ENCODE data around the gene ACTR3C.

ACTR3C gene

DNA sequence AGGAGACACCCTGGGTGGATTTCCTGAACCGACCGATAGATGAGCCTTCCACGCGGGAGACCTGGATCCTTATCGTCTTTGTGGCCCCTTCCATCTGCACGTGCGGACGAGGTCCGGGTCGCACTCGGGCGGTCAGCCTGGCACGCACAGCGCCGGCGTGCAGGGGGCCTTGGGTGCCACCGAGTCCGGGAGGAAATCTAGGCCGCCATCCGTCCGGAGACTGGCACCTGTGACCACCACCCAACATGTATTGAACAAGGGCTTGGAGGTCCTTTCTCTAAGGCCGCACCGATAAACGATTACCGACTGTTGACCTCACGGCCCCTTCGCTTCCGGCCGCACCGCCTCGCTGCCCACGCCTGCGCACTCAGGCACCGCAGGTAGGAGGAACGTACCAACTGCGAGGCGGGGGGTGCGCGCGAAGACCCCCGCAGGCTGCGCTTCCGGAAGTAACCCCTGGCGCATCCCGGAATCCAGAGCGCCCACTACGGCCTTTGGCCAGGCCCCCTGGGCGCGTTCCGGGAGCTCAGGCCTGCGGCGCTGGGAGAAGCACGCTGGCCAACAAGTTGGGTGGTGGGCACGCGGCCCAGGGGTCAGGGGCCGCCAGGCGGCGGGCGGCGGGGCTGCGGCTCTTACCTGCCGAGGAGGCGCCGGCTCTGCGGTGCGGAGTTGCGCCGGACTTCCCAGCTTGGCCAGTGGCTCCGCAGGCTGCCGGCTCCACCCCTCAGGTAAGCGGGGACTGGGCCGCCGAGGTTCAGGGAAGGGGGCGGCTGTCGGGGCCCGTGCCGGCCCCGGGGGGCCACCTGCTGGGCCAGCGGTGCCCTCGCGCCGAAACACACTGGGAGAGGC, at the start of gene ACTR3C, which contains the start of gene LRRC61:
TSS of gene ACTR3C (minus strand) at position 713 of the 849 bp plus-strand sequence. CDS start 28,249 bp downstream, outside the sequence.
TSS of gene LRRC61 (plus strand) at position 523 of the 849 bp plus-strand sequence. CDS start 13,507 bp downstream, outside the sequence.
- peak; percentile 92 for DNase-seq

DNA sequence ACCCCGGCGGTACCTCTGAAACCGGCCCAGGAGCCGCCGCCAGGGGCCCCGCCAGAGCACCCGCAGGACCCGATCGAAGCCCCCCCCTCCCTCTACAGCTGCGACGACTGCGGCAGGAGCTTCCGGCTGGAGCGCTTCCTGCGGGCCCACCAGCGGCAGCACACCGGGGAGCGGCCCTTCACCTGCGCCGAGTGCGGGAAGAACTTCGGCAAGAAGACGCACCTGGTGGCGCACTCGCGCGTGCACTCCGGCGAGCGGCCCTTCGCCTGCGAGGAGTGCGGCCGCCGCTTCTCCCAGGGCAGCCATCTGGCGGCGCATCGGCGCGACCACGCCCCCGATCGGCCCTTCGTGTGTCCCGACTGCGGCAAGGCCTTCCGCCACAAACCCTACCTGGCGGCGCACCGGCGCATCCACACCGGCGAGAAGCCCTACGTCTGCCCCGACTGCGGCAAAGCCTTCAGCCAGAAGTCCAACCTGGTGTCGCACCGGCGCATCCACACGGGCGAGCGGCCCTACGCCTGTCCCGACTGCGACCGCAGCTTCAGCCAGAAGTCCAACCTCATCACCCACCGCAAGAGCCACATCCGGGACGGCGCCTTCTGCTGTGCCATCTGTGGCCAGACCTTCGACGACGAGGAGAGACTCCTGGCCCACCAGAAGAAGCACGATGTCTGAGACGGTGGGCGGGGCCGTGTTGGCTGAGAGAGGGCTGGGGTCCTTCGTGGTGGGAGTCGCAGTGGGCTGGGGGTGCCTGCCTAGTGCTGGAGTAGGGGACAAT, 49.1 kb upstream of the ACTR3C start:
- no peak for DNase-seq

DNA sequence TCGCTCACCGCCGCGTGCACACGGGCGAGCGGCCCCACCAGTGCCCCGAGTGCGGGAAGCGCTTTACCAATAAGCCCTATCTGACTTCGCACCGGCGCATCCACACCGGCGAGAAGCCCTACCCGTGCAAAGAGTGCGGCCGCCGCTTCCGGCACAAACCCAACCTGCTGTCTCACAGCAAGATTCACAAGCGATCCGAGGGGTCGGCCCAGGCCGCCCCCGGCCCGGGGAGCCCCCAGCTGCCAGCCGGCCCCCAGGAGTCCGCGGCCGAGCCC, 48.6 kb upstream of the ACTR3C start:
- no peak for DNase-seq

DNA sequence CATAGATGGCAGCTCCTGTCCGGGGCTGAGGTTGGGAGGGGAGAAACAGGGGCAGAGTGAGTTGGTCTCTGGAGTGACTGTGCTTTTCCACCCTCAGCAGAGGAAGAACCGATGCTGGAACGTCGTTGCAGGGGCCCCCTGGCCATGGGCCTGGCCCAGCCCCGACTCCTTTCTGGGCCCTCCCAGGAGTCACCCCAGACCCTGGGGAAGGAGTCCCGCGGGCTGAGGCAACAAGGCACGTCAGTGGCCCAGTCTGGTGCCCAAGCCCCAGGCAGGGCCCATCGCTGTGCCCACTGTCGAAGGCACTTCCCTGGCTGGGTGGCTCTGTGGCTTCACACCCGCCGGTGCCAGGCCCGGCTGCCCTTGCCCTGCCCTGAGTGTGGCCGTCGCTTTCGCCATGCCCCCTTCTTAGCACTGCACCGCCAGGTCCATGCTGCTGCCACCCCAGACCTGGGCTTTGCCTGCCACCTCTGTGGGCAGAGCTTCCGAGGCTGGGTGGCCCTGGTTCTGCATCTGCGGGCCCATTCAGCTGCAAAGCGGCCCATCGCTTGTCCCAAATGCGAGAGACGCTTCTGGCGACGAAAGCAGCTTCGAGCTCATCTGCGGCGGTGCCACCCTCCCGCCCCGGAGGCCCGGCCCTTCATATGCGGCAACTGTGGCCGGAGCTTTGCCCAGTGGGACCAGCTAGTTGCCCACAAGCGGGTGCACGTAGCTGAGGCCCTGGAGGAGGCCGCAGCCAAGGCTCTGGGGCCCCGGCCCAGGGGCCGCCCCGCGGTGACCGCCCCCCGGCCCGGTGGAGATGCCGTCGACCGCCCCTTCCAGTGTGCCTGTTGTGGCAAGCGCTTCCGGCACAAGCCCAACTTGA, 48.0 kb upstream of the ACTR3C start:
- DNase-seq = no peak

DNA sequence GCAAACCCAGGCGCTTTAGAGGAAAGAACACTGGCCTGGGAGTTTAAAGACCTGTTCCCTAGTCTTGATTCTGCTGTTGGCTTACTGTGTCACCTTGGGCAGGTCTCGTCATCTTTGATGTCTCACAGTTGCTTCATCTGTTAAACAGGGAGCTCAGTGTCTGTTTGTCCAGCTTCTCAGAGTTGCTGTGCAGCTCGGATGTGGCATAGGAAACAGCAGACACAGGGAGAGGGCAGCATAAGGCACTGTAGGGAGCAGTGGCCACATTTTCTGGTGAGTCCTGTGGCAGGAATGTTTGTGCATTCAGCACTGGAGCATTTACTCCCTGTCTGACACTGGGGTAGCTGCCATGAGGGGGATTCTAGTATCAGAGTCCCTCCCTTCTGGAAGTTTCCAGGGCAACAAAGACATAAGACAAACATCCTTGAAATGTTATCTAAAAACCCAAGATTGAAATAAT, 47.3 kb upstream of the ACTR3C start:
- no peak for DNase-seq

DNA sequence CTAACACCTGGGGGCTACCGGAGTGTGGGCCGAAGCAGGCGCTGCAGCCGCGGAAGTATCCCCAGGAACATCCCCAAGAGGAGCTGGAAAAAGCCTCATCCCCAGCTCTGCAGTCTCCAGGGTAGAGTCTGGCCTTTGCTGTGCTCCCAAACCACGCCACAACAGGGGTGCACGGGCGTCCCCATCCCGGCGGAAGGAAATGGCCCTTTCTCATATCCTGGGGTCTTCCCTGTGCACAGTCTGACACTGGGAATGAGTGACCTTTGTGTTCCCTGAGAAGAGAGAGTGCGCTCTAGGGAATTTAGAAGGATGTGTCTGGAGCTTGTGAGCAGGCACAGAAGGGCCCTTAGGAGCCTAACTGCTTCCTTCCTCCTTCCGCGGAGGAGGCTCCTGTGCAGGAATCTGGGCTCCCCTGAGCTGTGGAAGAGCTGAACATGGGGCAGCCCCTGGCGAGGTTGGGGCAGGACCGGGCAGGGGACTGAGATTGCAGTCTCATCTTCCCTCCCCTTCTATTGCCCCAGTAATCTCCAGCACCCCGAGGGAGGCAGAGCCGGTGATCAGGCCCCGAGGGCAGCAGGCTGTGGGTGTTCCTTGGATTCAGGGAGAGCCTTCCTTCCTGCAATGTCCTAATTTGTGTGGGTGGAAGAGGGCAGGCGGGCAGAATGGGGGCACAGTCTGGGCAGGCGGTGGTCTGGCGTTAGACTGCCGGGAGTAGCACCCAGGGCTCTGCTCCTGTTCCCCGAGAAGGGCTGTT, 46.6 kb upstream of the ACTR3C start:
- DNase-seq = peak; percentile 51

DNA sequence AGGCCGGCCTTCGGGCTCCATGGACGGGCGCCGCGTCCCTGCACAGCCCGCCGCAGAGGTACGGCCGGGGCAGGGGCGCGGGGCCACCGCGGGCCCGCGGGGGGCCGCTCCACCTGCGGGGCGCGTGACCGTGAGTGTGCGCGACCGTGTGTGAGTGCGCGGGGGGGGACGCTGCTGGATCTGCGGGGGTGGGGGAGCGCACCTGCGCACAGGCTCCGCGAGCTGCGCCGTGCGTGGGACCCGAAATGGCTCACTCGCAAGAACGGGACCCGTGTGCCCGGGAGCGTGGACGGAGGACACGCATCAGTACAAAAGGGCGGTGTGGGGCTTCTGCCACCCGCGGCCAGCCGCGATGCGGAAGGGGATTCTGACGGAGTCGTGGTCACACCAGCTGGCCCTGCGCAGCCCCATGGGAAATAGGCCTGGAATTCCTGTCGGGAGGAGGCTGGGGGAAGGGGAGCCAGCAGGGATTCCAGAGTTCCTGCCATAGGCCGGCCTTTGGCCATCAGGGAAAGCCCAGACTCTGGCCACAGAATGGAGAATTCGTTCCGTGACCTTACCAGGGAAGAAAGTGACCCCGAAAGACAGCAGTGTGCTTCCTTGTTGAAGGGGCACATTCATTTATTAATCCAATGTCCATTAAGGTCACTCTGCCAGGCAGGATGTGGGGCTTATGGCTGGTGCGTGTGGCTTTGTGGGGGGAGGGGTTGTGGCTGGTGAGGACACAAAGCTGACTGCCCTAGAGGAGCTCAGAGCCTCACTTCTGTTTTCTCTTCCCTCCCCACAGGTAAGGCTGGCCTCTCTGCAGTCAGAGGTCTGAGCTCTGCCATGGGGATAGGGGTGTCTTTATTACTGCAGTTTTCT, 45.8 kb upstream of the ACTR3C start:
- DNase-seq = peak; percentile 87

DNA sequence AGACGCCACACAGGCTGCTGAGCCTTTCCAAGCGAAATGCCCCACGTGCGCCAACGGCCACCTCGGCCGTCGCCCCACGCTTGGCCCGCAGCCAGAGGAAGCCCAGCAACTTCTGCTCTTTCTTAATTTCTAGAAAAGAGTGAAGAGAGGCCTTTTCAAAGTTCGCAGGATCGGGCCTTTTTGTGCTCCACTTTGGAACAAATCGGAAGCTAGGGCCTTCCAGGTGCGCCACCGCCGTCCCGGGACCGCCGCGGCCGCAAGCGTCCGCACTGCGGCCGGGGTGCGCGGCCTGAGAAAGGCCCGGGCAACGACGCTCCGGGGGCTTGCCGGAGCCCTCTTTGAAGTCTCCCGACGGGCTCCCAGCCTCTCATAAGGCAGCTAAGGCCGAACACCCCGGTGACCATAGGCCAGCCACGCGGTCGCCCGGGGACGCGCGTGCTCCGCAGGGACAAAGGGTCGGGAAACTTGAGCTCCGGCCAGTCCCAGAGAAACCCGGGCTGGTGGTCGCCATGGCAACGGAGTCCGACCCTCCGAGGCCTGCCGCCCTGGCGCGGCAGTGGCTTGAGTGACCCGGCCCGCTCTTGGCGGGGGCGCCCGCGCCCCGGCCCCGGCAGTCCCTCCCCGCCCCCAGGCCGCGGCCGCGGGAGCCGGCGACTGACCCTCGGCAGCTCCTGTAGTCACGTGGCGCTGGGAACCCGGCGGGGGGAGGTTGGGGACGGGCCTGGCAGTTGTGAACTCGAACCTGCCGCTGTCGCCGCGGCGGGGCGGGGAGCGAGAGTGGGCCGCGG, 44.9 kb upstream of the ACTR3C start, which contains the start of gene REPIN1:
TSS of gene REPIN1 (plus strand) at position 727 of the 788 bp plus-strand sequence. CDS start 890 bp downstream, outside the sequence.
- DNase-seq = peak; percentile 99

DNA sequence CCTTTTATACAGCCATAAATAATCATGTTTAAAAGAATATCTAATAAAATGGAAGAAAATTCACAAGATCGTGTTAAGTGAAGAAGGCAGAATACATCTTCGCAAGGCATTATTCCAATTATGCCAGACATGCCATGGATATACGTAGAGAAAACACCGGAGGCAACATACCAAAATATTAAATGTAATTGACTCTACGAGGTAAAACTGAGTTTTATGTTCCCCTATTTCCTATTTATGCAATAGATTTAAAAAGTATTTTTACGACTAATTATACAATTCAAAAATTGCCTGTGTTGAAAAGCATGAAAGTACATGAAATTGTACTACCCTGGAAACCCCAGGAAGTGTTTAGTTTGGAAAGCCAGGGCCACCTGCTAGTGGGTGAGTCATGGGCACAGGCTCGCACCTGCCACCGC, 44.3 kb upstream of the ACTR3C start:
- no peak for DNase-seq

DNA sequence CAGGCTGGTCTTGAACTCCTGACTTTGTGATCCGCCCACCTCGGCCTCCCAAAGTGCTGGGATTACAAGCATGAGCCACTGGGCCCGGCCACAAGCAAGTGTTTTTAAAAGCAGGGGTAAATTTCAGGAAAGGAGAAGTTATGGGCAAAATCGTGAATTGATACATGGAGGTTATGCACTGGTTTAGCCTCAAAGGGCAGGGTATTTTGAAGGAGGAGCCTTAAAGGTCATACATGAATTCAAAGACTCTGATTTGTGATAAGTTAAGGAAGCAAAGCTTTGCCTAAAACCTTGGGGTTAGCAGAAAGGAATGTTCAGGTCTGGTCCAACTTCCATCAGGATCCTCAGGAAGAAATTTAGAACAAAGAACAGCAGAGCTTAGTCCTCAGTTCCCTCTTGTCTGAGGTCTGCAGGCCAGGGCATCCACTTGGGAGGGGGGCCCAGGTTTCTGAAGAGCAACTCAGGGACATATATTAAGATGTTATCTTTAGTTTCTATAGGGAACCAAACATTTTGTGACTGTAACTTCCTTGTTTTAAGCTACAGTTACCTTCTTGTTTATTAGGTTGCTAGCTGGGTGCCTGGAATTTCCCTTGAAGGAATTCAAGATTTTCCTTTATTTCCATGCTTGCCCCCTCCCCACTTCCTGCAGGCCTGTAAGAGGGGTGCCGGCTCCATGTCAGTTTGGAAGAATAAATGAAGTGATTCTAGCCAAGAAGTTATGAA, 42.5 kb upstream of the ACTR3C start:
- DNase-seq = peak; percentile 76

DNA sequence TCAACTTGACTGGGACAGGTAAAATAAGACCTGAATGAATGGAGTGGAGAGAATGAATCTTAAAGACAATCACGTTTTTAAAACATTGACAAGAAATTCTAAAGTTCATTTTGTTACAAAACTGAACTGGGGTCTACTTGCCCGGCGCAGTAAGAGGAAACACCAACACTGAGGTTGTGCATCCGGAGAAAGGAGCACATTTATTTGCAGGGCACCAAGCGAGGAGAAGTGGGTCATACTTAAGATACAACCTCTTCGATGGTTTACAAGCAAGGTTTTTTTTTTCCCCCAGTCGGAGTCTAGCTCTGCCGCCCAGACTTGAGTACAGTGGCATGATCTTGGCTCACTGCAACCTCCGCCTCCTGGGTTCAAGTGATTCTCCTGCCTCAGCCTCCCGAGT, 41.8 kb upstream of the ACTR3C start:
- DNase-seq = no peak

DNA sequence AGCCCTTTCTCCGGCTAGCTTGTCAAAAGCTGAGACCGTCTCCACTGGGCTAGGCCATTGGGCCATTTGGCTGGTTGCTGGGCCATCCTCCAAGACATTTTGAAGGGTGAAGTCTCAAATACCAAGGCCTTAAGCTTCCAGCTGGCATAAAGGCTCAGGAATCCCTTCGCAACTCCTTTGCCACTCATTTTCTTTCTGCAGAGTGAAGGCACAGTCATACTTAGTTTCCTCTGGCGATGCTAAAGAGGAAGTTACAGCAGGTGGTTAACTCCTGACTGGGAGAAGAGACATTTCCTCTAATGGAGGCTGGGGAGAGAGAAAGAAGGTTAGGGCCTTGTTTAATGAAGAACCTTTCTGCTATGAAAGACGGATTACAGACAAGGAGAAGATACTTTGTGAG, 40.5 kb upstream of the ACTR3C start:
- DNase-seq = no peak

DNA sequence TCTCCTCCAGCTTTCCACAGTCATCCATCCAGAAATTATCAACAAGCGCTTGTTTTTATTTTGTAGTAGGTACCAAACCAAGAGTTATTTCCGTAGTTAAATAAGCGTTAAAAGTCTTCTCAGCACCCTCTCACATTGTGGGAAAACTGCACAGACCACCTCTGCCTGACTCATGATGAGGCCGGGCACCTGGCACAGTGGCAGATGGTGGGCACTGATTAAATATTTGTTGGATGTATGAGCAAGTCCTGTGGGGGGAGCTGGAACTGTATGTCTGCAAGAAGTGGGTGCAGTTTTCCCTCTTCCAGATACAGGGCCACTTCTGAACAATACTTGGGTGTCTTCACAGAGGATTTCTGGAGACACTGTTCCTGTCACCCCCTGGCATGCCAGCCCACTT, 40.0 kb upstream of the ACTR3C start:
- no peak for DNase-seq

DNA sequence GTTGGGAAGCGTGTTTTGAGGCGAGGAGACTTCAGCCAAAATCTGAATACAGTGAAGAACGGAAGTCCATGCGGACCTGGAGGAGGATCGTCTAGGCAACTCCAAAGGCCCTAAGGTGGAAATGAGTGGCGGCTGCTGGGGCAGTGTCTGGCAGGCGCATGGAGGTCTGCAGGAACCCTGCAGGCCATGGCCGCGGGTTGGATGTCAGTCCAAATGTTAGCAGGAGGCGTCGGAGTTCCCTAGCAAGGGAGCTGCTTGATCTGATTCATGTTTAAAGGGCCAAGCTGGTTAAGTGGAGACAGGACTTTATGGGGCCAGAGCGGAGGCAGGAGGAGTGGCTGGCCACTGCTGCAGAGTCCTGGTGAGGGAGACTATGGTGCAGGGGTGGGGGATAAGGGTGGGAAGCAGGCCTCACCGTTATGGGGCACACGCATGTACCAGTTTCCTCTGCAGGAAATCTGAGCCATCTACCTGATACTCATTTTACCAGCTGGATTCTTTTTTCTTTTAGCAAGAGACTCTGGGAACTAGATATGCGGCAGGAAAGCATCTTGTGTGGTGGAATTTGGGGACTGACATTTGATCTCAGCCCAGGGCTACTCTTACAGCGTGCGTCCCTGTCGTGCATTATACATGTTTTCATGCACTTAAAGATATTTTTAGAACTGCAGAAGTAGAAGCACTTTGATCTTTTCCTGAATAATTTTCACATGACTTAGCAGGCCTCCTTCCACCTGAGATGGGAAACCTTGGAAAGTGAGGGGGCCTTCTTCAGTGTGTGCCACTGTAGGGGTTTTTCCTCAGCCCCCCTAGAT, 38.7 kb upstream of the ACTR3C start:
- no peak for DNase-seq

DNA sequence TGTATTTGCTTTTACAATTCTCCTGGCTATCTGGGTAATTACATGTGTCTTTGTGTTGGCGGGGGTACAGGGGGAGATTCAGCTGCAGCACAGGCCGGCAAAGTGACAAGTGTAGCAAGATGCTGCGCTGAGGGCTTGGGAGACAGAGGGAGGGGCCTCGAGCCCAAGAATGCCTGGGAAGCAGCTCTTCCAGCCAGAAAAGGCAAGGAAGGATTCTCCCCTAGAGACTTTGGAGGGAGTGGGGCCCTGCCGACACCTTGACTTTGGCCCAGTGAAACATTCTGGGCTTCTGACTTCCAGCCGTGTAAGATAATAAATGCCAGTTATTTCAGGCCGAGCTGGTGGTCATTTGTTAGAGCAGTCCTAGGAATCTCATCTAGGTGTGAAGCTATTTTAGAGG, 38.1 kb upstream of the ACTR3C start:
- DNase-seq = no peak

DNA sequence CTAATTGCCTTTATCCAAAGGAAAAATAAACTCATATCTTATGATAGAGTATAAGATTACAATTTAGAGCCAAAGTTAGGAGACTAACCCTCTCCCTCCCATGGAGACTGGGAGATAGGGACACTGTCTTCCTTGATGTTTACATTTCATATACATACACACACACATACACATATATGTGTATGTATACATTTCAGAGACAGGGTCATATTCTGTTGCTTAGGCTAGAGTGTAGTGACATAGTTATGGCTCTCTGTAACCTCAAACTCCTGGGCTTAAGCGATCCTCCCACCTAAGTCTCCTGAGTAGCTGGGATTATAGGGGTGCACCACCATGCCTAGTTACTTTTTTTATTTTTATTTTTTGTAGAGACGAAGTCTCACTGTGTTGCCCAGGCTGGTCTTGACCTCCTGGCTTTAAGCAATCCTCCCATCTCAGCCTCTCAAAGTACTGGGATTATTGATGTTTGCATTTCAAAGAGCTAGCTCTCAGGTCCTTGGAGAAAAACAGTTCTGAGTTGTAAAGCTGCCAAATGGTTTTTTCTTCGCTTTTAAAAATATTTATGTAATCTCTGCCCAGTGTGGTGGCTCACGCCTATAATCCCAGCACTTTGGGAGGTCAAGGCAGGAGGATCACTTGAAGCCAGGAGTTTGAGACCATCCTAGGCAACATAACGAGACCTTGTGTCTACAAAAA, 37.2 kb upstream of the ACTR3C start:
- no peak for DNase-seq

DNA sequence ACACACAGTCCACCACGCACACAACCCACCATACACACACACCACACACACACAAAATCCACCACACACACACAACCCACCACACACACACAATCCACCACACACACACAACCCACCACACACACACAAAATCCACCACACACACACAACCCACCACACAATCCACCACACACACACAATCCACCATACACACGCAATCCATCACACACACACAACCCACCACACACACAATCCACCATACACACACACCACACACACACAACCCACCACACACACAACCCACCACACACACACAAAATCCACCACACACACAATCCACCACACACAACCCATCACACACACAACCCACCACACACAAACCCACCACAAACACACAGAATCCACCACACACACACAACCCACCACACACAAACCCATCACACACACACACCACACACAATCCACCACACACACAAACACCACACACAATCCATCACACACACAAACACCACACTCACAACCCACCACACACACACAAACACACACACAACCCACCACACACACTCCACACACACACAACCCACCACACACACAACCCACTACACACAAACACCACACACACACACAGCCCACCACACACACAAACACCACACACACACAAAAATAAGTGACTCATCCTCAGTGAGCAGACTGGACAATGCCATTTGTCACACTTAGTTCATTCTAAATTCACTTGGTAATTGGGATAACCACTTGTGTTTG, 36.4 kb upstream of the ACTR3C start:
- no peak for DNase-seq

Data from DMS53 (cell line).